Measurements from ENCODE around the gene FGF2.

The FGF2 gene

DNA sequence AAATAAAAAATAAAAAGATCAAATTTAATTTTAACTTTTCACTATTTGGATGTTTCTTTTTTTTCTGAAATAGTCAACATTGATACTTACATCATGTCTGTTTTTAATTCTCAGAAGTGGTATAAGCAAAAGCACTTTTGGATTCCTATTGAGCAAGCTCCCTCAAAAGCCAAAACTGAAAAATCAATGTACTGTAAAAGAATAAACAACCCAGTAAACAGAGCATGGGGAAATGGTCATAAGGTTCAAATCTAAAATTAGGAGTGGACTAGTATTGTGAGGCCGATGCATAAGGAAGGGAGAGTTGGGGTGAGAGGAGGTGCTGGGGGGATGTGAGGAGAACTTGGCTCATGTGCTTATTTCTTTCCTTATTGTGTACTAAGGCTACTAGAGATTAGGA lies 57.9 kb downstream of the FGF2 start:
- Histone ChIP-seq H3F3A (ENCODE audit: control insufficient read depth, insufficient read depth) (no peaks in the 10 kb centered on the region), H3K4me1 (ENCODE audit: control insufficient read depth, low read length) (no peaks in the 10 kb centered on the region), H3K36me3 (ENCODE audit: control insufficient read depth, low read length) (no peaks in the 10 kb centered on the region), H3K9me3 (ENCODE audit: control insufficient read depth, insufficient read depth, low read length) (no peaks in the 10 kb centered on the region), H3K27me3 (ENCODE audit: control insufficient read depth, low read length) (no peaks in the 10 kb centered on the region), H3K9me2 (replicated peaks; ENCODE audit: control insufficient read depth, low read length) (no peaks in the 10 kb centered on the region; the same call in 1 of the 2 replicates), H3K79me2 (ENCODE audit: control insufficient read depth, low read length) (no peaks in the 10 kb centered on the region), H3K27ac (ENCODE audit: low read depth, low read length) (no peak overlapping the region), H3K4me2 (ENCODE audit: low read length) (no peak overlapping the region), H4K20me1 (ENCODE audit: control insufficient read depth, insufficient read depth, low read depth, low read length) (no peaks in the 10 kb centered on the region), H3K4me3 (ENCODE audit: low read length) (no peak overlapping the region)
- TF ChIP-seq, protein P1, sequence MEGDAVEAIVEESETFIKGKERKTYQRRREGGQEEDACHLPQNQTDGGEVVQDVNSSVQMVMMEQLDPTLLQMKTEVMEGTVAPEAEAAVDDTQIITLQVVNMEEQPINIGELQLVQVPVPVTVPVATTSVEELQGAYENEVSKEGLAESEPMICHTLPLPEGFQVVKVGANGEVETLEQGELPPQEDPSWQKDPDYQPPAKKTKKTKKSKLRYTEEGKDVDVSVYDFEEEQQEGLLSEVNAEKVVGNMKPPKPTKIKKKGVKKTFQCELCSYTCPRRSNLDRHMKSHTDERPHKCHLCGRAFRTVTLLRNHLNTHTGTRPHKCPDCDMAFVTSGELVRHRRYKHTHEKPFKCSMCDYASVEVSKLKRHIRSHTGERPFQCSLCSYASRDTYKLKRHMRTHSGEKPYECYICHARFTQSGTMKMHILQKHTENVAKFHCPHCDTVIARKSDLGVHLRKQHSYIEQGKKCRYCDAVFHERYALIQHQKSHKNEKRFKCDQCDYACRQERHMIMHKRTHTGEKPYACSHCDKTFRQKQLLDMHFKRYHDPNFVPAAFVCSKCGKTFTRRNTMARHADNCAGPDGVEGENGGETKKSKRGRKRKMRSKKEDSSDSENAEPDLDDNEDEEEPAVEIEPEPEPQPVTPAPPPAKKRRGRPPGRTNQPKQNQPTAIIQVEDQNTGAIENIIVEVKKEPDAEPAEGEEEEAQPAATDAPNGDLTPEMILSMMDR (IDR thresholded peaks at IDR 0.05; ENCODE audit: low read depth, low read length, poor library complexity, severe bottlenecking) = no peak
- TF ChIP-seq EZH2phosphoT487 (IDR thresholded peaks at IDR 0.05; ENCODE audit: borderline replicate concordance, low read length) = no peak

DNA sequence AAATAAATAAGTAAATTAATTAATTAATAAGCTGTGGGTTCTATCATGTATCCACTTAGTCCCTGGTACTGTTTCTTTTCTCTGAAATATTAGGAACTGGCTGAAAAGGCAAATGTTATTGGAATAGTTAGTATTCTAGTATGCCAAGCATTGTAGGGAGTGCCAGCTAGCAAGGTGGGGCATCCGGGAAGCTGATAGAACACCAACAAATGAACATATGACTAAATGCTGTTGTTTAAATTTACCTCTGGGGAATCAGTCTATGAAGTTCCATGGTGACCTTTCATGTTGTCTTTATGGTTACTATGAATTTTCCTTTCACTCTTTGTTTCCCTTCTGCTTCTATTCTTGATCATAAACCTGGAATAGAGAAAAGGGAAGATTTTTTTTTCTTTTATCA lies 63.1 kb downstream of the FGF2 start:
- H3K27ac ChIP-seq (ENCODE audit: low read depth, low read length) = no peak overlapping the region
- H3K36me3 ChIP-seq (ENCODE audit: control insufficient read depth, low read length) = no peaks in the 10 kb centered on the region
- H3K4me1 ChIP-seq (ENCODE audit: control insufficient read depth, low read length) = no peaks in the 10 kb centered on the region
- H3K9me3 ChIP-seq (ENCODE audit: control insufficient read depth, insufficient read depth, low read length) = no peaks in the 10 kb centered on the region
- H3K27me3 ChIP-seq (ENCODE audit: control insufficient read depth, low read length) = no peaks in the 10 kb centered on the region
- no peaks in the 10 kb centered on the region for H4K20me1 ChIP-seq (ENCODE audit: control insufficient read depth, insufficient read depth, low read depth, low read length)
- H3K79me2 ChIP-seq (ENCODE audit: control insufficient read depth, low read length) = no peaks in the 10 kb centered on the region
- H3K4me2 ChIP-seq (ENCODE audit: low read length) = no peak overlapping the region
- no peaks in the 10 kb centered on the region for H3F3A ChIP-seq (ENCODE audit: control insufficient read depth, insufficient read depth)
- TF ChIP-seq EZH2phosphoT487 (IDR thresholded peaks at IDR 0.05; ENCODE audit: borderline replicate concordance, low read length) = no peak
- TF ChIP-seq, protein P1 (IDR thresholded peaks at IDR 0.05; ENCODE audit: low read depth, low read length, poor library complexity, severe bottlenecking) = no peak
- H3K9me2 ChIP-seq (replicated peaks; ENCODE audit: control insufficient read depth, low read length) = no peaks in the 10 kb centered on the region
- no peak overlapping the region for H3K4me3 ChIP-seq (ENCODE audit: low read length)

DNA sequence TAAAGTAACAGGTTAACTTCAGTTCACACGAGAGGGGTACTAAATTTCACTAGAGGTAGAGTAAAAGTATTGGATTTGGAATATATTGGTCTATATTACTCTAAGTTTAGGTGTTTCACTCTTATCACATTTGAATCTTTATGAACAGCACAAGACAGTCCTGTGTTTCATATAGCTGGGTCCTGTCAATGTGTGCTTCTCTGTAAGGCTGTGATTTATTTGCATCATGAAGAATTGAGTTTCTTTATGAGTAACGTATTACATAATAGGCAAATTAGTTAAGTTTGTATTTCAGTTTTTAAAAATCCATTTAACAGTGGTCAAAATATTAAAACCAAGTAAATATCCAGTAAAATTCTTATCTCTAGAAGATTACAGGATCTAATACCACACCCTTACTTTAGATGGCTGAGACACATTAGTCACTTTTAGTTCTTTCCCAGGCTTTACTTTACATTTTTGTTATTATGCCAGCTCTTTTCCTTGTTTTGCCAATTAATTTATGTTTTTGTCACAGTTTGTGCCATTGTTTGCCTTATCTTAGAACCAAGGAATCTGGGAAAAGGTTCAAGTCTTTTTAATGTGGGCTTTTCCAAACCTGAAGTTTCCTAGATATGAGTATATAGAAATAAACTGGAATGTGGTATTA lies 63.6 kb downstream of the FGF2 start:
- H3K9me2 ChIP-seq (replicated peaks; ENCODE audit: control insufficient read depth, low read length) = no peaks in the 10 kb centered on the region
- no peak for TF ChIP-seq EZH2phosphoT487 (IDR thresholded peaks at IDR 0.05; ENCODE audit: borderline replicate concordance, low read length)
- TF ChIP-seq, protein P1 (IDR thresholded peaks at IDR 0.05; ENCODE audit: low read depth, low read length, poor library complexity, severe bottlenecking) = no peak
- H3K27ac ChIP-seq (ENCODE audit: low read depth, low read length) = no peak overlapping the region
- H3K36me3 ChIP-seq (ENCODE audit: control insufficient read depth, low read length) = no peaks in the 10 kb centered on the region
- H3K4me3 ChIP-seq (ENCODE audit: low read length) = no peak overlapping the region
- no peak overlapping the region for H3K4me2 ChIP-seq (ENCODE audit: low read length)
- H3K4me1 ChIP-seq (ENCODE audit: control insufficient read depth, low read length) = no peaks in the 10 kb centered on the region
- no peaks in the 10 kb centered on the region for H3K79me2 ChIP-seq (ENCODE audit: control insufficient read depth, low read length)
- no peaks in the 10 kb centered on the region for H3K27me3 ChIP-seq (ENCODE audit: control insufficient read depth, low read length)
- H3K9me3 ChIP-seq (ENCODE audit: control insufficient read depth, insufficient read depth, low read length) = no peaks in the 10 kb centered on the region
- no peaks in the 10 kb centered on the region for H4K20me1 ChIP-seq (ENCODE audit: control insufficient read depth, insufficient read depth, low read depth, low read length)
- H3F3A ChIP-seq (ENCODE audit: control insufficient read depth, insufficient read depth) = no peaks in the 10 kb centered on the region

All from DOHH2 (cell line).